HG03045 (cell line): ENCODE data around the gene CALU.

Source experiments
- ATAC-seq: cut with Tn5 transposase; IDR thresholded peaks from one replicate; pipeline ENCODE4 v1.9.1; 2021; ENCODE audit warnings: mild to moderate bottlenecking, moderate library complexity; ENCODE audit not compliant: unreplicated experiment

Gene CALU

GRCh38 chr7:128783143-128783861, 44.1 kb downstream of the CALU start:
- no peak for ATAC-seq

GRCh38 chr7:128785738-128786137, 46.6 kb downstream of the CALU start:
- ATAC-seq = no peak

- ATAC-seq = no peak
Measured at GRCh38 chr7:128788446-128789412, 49.6 kb downstream of the CALU start.

GRCh38 chr7:128790315-128791041, 51.3 kb downstream of the CALU start:
- peak; percentile 23 for ATAC-seq

- ATAC-seq = peak; percentile 81
Measured at GRCh38 chr7:128791121-128791971, 52.2 kb downstream of the CALU start, which contains the start of gene CCDC136. Gene CCDC136, plus strand, starts transcription at chr7:128791968. Its CDS starts 444 bp downstream, at chr7:128792412.

GRCh38 chr7:128791972-128792327, 52.8 kb downstream of the CALU start:
- ATAC-seq = no peak

GRCh38 chr7:128792471-128793180, 53.5 kb downstream of the CALU start:
- no peak for ATAC-seq

- no peak for ATAC-seq
Measured at GRCh38 chr7:128793181-128793547, 54.0 kb downstream of the CALU start.

GRCh38 chr7:128794020-128794419, 54.9 kb downstream of the CALU start:
- ATAC-seq = no peak

GRCh38 chr7:128794436-128794835, 55.3 kb downstream of the CALU start:
- no peak for ATAC-seq

- no peak for ATAC-seq
Measured at GRCh38 chr7:128795129-128795528, 56.0 kb downstream of the CALU start.

GRCh38 chr7:128796327-128796726, 57.2 kb downstream of the CALU start:
- no peak for ATAC-seq

- no peak for ATAC-seq
Measured at GRCh38 chr7:128799451-128799850, 60.3 kb downstream of the CALU start.

GRCh38 chr7:128800567-128800966, 61.4 kb downstream of the CALU start:
- ATAC-seq = no peak

GRCh38 chr7:128801003-128801402, 61.8 kb downstream of the CALU start:
- ATAC-seq = no peak

GRCh38 chr7:128801667-128802418, 62.7 kb downstream of the CALU start:
- ATAC-seq = no peak

- ATAC-seq = no peak
Measured at GRCh38 chr7:128804484-128804883, 65.3 kb downstream of the CALU start.

- ATAC-seq = no peak
Measured at GRCh38 chr7:128805225-128805624, 66.1 kb downstream of the CALU start.

- ATAC-seq = no peak
Measured at GRCh38 chr7:128807191-128807590, 68.0 kb downstream of the CALU start.
